H1 (cell line): ENCODE results near the gene PRODH2. TPM values are rescaled to one million over a fixed set of nuclear protein-coding genes. Genes with fewer than 3 reads are reported as not detected.

Experiments used
- CTCF ChIA-PET: fragments of 300-600 bp; sonication (Branson Sonifier 250); formaldehyde crosslinking; loops from one replicate; lab custom pipeline; 2021; ENCODE audit not compliant: partially characterized antibody; lab: Charles Lee
- POLR2A ChIA-PET: fragments of 300-600 bp; sonication (Branson Sonifier 250); formaldehyde crosslinking; loops from one replicate; lab custom pipeline; 2021; ENCODE audit warnings: inconsistent platforms; ENCODE audit not compliant: partially characterized antibody; lab: Charles Lee
- DNase-seq, 2 experiments: peaks; one replicate each; pipeline versions ENCODE4 v3.0.0 to v3.0.0-alpha.2; 2010 to 2022; ENCODE audit warnings: low spot score in 2 of 2, low read depth in 1 of 2, mixed read lengths in 1 of 2
- FAIRE-seq: peaks from 2 replicates; lab custom pipeline; 2011; peaks lifted over from hg19 to GRCh38; lab: Jason Lieb, UNC
- H2AFZ ChIP-seq: 2 replicates; pipeline ENCODE4 v1.8.1; 2012; ENCODE audit warnings: low read length, inconsistent platforms
- H2AK5ac ChIP-seq: 2 replicates; pipeline ENCODE4 v1.6.1; 2013; ENCODE audit warnings: low read depth, low read length
- H2BK120ac ChIP-seq: replicated peaks from 2 replicates; pipeline ENCODE3; 2013; ENCODE audit warnings: low read depth, low read length, inconsistent platforms
- H2BK12ac ChIP-seq: 2 replicates; pipeline ENCODE4 v1.6.1; 2013; ENCODE audit warnings: low read depth, low read length
- H2BK15ac ChIP-seq: 2 replicates; pipeline ENCODE4 v1.6.1; 2013; ENCODE audit warnings: low read length
- H2BK20ac ChIP-seq: 2 replicates; pipeline ENCODE4 v1.6.1; 2013; ENCODE audit warnings: low read length
- H2BK5ac ChIP-seq: 2 replicates; pipeline ENCODE4 v1.6.1; 2013; ENCODE audit warnings: low read depth, low read length
- H3K14ac ChIP-seq: 2 replicates; pipeline ENCODE4 v1.6.1; 2013; ENCODE audit warnings: inconsistent platforms; ENCODE audit not compliant: insufficient read length
- H3K18ac ChIP-seq: 2 replicates; pipeline ENCODE4 v1.6.1; 2013; ENCODE audit warnings: low read length; ENCODE audit errors: extremely low read depth
- H3K23ac ChIP-seq: 2 replicates; pipeline ENCODE4 v1.6.1; 2013; ENCODE audit warnings: inconsistent platforms; ENCODE audit not compliant: insufficient read length
- H3K23me2 ChIP-seq: 2 replicates; pipeline ENCODE4 v1.6.1; 2013; ENCODE audit warnings: low read depth, low read length
- H3K27ac ChIP-seq: 2 replicates; pipeline ENCODE4 v1.6.1; 2011; ENCODE audit warnings: low read depth, low read length, inconsistent platforms
- H3K27me3 ChIP-seq, 4 experiments: replicated peaks in 1 of 4; 1 replicate in 1 of 4; 2 replicates in 3 of 4; pipeline versions ENCODE4 v1.6.1 to v1.8.1; 2011 to 2013; ENCODE audit warnings: low read length in 3 of 4, mild to moderate bottlenecking in 3 of 4, inconsistent platforms in 2 of 4, mixed read lengths in 2 of 4, moderate library complexity in 1 of 4; ENCODE audit not compliant: control insufficient read depth in 3 of 4, insufficient read depth in 3 of 4; ENCODE audit errors: extremely low read depth in 1 of 4
- H3K36me3 ChIP-seq, 4 experiments: 2 replicates each; pipeline versions ENCODE4 v1.6.1 to v1.8.1; 2011 to 2013; ENCODE audit warnings: mild to moderate bottlenecking in 4 of 4, low read length in 3 of 4, moderate library complexity in 2 of 4, control low read depth in 1 of 4, inconsistent platforms in 1 of 4; ENCODE audit not compliant: insufficient read depth in 4 of 4, control insufficient read depth in 2 of 4
- H3K4ac ChIP-seq: replicated peaks from 2 replicates; pipeline ENCODE3; 2013; ENCODE audit warnings: low read length, low read depth, mixed read lengths, inconsistent platforms; ENCODE audit not compliant: insufficient read length
- H3K4me1 ChIP-seq, 4 experiments: replicated peaks in 1 of 4; 1 replicate in 1 of 4; 2 replicates in 3 of 4; pipeline versions ENCODE4 v1.6.1 to v1.8.1; 2011 to 2013; ENCODE audit warnings: low read length in 3 of 4, inconsistent platforms in 2 of 4, mixed read lengths in 1 of 4; ENCODE audit not compliant: insufficient read depth in 4 of 4, control insufficient read depth in 3 of 4
- H3K4me2 ChIP-seq, 2 experiments: 2 replicates each; pipeline versions ENCODE4 v1.6.1 to v1.8.1; 2011 to 2013; ENCODE audit warnings: low read depth in 2 of 2, low read length in 2 of 2, control low read depth in 1 of 2, inconsistent platforms in 1 of 2, mild to moderate bottlenecking in 1 of 2; ENCODE audit not compliant: insufficient read depth in 1 of 2
- H3K4me3 ChIP-seq, 4 experiments: fragments of 200-600, 300-600 bp in 1 of 4; sonication (generic), shearing (Covaris generic), sonication (Bioruptor Twin) in 1 of 4; 2 replicates each; pipeline versions ENCODE4 v1.5.1 to v1.8.1; 2011 to 2016; ENCODE audit warnings: low read length in 4 of 4, low read depth in 3 of 4, control low read depth in 2 of 4, inconsistent platforms in 2 of 4, mild to moderate bottlenecking in 2 of 4, mixed read lengths in 1 of 4, moderate library complexity in 1 of 4; ENCODE audit not compliant: insufficient read depth in 2 of 4; ENCODE audit errors: extremely low read depth in 1 of 4
- H3K56ac ChIP-seq: replicated peaks from 2 replicates; pipeline ENCODE3; 2013; ENCODE audit warnings: low read depth, mild to moderate bottlenecking, mixed read lengths, low read length, inconsistent platforms; ENCODE audit not compliant: insufficient read length
- H3K79me1 ChIP-seq: 2 replicates; pipeline ENCODE4 v1.6.1; 2013; ENCODE audit warnings: low read depth, low read length, control low read depth
- H3K79me2 ChIP-seq, 2 experiments: 2 replicates each; pipeline versions ENCODE4 v1.6.1 to v1.8.1; 2012 to 2013; ENCODE audit warnings: low read length in 2 of 2, mild to moderate bottlenecking in 2 of 2, inconsistent platforms in 1 of 2; ENCODE audit not compliant: insufficient read depth in 2 of 2, control insufficient read depth in 1 of 2
- H3K9ac ChIP-seq, 4 experiments: replicated peaks in 1 of 4; 1 replicate in 1 of 4; 2 replicates in 3 of 4; pipeline versions ENCODE4 v1.6.1 to v1.8.1; 2011 to 2013; ENCODE audit warnings: low read depth in 3 of 4, low read length in 3 of 4, control low read depth in 2 of 4, mild to moderate bottlenecking in 2 of 4, moderate library complexity in 2 of 4, inconsistent platforms in 1 of 4; ENCODE audit errors: extremely low read depth in 1 of 4
- H3K9me3 ChIP-seq, 2 experiments: 2 replicates each; pipeline versions ENCODE4 v1.6.1 to v1.8.1; 2012 to 2013; ENCODE audit warnings: mild to moderate bottlenecking in 2 of 2, moderate library complexity in 2 of 2, control low read depth in 1 of 2, inconsistent platforms in 1 of 2, low read depth in 1 of 2, low read length in 1 of 2, mixed read lengths in 1 of 2; ENCODE audit not compliant: insufficient read depth in 2 of 2
- H4K20me1 ChIP-seq, 2 experiments: replicated peaks in 1 of 2; 2 replicates each; pipeline versions ENCODE3 to v1.8.1; 2011 to 2013; ENCODE audit warnings: inconsistent platforms in 2 of 2, low read length in 2 of 2, mild to moderate bottlenecking in 1 of 2; ENCODE audit not compliant: insufficient read depth in 2 of 2, control insufficient read depth in 1 of 2
- H4K5ac ChIP-seq: 2 replicates; pipeline ENCODE4 v1.6.1; 2013; ENCODE audit warnings: low read length, low read depth, mixed read lengths, inconsistent platforms; ENCODE audit not compliant: insufficient read length
- H4K8ac ChIP-seq: 2 replicates; pipeline ENCODE4 v1.8.0; 2013; ENCODE audit warnings: mild to moderate bottlenecking, moderate library complexity, low read length, inconsistent platforms; ENCODE audit not compliant: insufficient read depth; ENCODE audit errors: extremely low read depth
- H4K91ac ChIP-seq: replicated peaks from 2 replicates; pipeline ENCODE3; 2013; ENCODE audit warnings: low read length, mixed read lengths, inconsistent platforms; ENCODE audit not compliant: insufficient read length
- BRCA1 ChIP-seq: IDR thresholded peaks from 2 replicates; pipeline ENCODE4 v1.6.1; 2012; ENCODE audit warnings: low read depth, low read length, improper control_type of control experiment
- CHD1 ChIP-seq: IDR thresholded peaks from 2 replicates; pipeline ENCODE4 v1.6.1; 2012; ENCODE audit warnings: low read depth, low read length, improper control_type of control experiment
- GABPA ChIP-seq: IDR thresholded peaks from 2 replicates; pipeline ENCODE4 v1.6.1; 2011; ENCODE audit warnings: mild to moderate bottlenecking, low read length, moderate library complexity, borderline replicate concordance; ENCODE audit not compliant: insufficient read depth
- HDAC6 ChIP-seq: IDR thresholded peaks from one replicate; pipeline ENCODE4 v1.7.1; 2012; ENCODE audit warnings: low read depth, mild to moderate bottlenecking, inconsistent platforms, low read length, moderate library complexity
- KDM5A ChIP-seq: fragments of 200-600 bp; IDR thresholded peaks from 2 replicates; pipeline ENCODE4 v1.7.1; 2012; ENCODE audit warnings: mild to moderate bottlenecking, low read length, inconsistent platforms, mixed read lengths
- SIX5 ChIP-seq: IDR thresholded peaks from 2 replicates; pipeline ENCODE4 v1.6.1; 2011; ENCODE audit warnings: mild to moderate bottlenecking, low read depth, low read length
- SP1 ChIP-seq: IDR thresholded peaks from 2 replicates; pipeline ENCODE4 v1.6.1; 2011; ENCODE audit warnings: low read depth, low read length
- SP4 ChIP-seq: IDR thresholded peaks from 2 replicates; pipeline ENCODE4 v1.6.1; 2012; ENCODE audit warnings: low read length, inconsistent platforms
- SUZ12 ChIP-seq: fragments of 200-600 bp; sonication (generic); IDR thresholded peaks from 2 replicates; pipeline ENCODE4 v1.6.1; 2012; ENCODE audit warnings: mild to moderate bottlenecking, inconsistent platforms, low read length, moderate library complexity, mixed read lengths
- TAF7 ChIP-seq: optimal IDR thresholded peaks from 2 replicates; pipeline ENCODE3; 2011; ENCODE audit warnings: low read depth, mild to moderate bottlenecking, inconsistent platforms, low read length, moderate library complexity, borderline replicate concordance
- TCF12 ChIP-seq: IDR thresholded peaks from 2 replicates; pipeline ENCODE4 v1.6.1; 2011; ENCODE audit warnings: low read depth, mild to moderate bottlenecking, low read length
- WGBS, 2 experiments: shearing (Covaris generic) in 1 of 2; methylation state at CpG; one replicate each; pipeline versions ENCODE4 v1.1.6 to v1.1.7; 2013 to 2015; ENCODE audit warnings: low lambda C conversion rate in 2 of 2, mixed read lengths in 2 of 2, inconsistent platforms in 1 of 2, low coverage in 1 of 2, missing lambda C conversion rate in 1 of 2; ENCODE audit not compliant: insufficient replicate concordance in 2 of 2, insufficient coverage in 1 of 2, insufficient read length in 1 of 2; ENCODE audit errors: extremely low coverage in 1 of 2, missing lambda C conversion rate in 1 of 2; 5-methylcytosine and 5-hydroxymethylcytosine counted together
- polyA plus RNA-seq, 7 experiments: library from polyadenylated mRNA; depleted of rRNA in 3 of 7; stranded (reverse) in 5 of 7; unstranded in 2 of 7; fragments of >200 nt in 5 of 7; fragments of 200-250 nt in 2 of 7; gene quantifications; 1 replicate in 5 of 7; 2 replicates in 1 of 7; 4 replicates in 1 of 7; pipeline versions ENCODE4 v1.2.1 to v1.2.3, GENCODE V29; 2011 to 2013; ENCODE audit warnings: missing spikeins in 2 of 7, mixed read lengths in 2 of 7
- total RNA-seq: library from RNA; stranded (reverse); fragmentation: NEBNext Ultra II Directional; extraction: Animal tissue kit (Norgen Biotek cat#: 25700); gene quantifications from 2 replicates; pipeline ENCODE4 v1.2.1, GENCODE V29; 2021
- TF ChIP-seq, protein P1 (sequence below): IDR thresholded peaks from 2 replicates; pipeline ENCODE4 v1.6.1; 2012; ENCODE audit warnings: inconsistent platforms

Gene PRODH2
- total and polyA plus RNA-seq, 2 of the 8 experiments (the other 6 are each of a cell fraction or from before 2014, with no cell fraction given): not detected

DNA sequence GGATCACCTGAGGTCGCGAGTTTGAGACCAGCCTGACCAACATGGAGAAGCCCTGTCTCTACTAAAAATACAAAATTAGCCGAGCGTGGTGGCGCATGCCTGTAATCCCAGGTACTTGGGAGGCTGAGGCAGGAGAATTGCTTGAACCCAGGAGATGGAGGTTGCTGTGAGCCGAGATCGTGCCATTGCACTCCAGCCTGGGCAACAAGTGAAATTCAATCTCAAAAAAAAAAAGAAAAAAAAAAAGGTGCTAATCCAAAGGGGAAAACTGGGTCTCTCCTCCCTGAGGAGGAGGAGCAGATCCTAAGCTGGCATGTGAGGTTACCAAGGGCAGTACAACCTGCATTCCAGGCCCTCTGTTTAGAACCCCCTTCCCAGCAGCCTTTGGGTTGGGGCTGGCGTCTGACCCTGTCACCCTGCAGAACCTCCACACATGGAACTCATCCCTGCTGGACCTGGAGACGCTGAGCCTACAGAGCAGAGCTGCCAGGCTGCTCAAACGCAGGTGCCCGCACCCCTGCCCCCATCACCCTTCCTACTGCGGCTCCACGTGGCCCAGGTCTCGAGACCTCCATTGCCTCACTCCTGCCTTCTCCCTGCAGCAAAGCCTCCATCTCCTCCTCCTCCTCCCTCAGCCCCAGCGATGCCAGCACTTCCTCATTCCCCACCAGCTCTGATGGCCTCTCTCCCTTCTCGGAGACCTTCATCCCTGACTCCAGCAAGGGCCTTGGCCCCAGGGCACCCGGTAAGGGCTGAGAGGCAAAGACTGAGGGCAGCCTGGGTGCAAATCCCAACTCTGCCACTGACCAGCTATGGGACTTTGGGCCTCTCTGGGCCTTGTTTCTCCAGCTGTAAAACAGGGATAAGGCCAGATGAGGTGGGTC, 48.0 kb downstream of the PRODH2 start:
- Histone ChIP-seq H3K56ac (no peak overlapping the region), H4K5ac (no peak overlapping the region), H3K9ac (no peak overlapping the region), H2BK15ac (no peak overlapping the region), H3K23me2 (no peaks in the 10 kb centered on the region; the same call in 1 of the 2 replicates), H4K91ac (no peak overlapping the region), H3K4me1 (peaks cover 0 to 13% (median 7%) of the 10 kb centered on the region in 4 experiments; a peak in 5 of 7 replicates), H3K23ac (no peak overlapping the region), H2AFZ (no peak overlapping the region), H3K36me3 (peaks cover 2 to 19% (median 6%) of the 10 kb centered on the region in 4 experiments; a peak in 5 of 8 replicates), H2BK12ac (no peak overlapping the region), H3K27ac (no peak overlapping the region), H4K20me1 (peaks cover 4 to 7% of the 10 kb centered on the region in 2 experiments), H3K4me2 (no peak overlapping the region), H3K9me3 (no peaks in the 10 kb centered on the region), H2BK5ac (no peak overlapping the region), H3K4me3 (no peak overlapping the region), H3K79me1 (no peaks in the 10 kb centered on the region; the same call in 1 of the 2 replicates), H3K14ac (no peak overlapping the region), H3K4ac (no peak overlapping the region), H3K79me2 (no peaks in the 10 kb centered on the region; a peak in 1 of 4 replicates), H3K27me3 (no peaks in the 10 kb centered on the region), H2BK120ac (no peak overlapping the region), H2BK20ac (no peak overlapping the region), H4K8ac (no peak overlapping the region), H2AK5ac (no peak overlapping the region), H3K18ac (no peak overlapping the region)
- 92% methylated on average over 15 of the region's 17 CpGs; no CpG with 5 or more reads in 1 of the 2 experiments for WGBS, 2 experiments
- FAIRE-seq (no peak), DNase-seq (no peak)
- ChIA-PET POLR2A (interaction anchor here (0.6 to 1.9 kb wide), 5 partner anchors 8 to 207 kb away, joined by 3 to 9 read pairs (median 5); partner anchors contain the start of genes HSPB6, PSENEN and U2AF1L4), CTCF (interaction anchor here (0.6 to 0.9 kb wide), 6 partner anchors 12 to 317 kb away, joined by 3 to 7 read pairs (median 4); partner anchors contain the start of gene FFAR2)
- no peak for TF ChIP-seq SP4
- TF ChIP-seq SIX5: no peak
- TF ChIP-seq TAF7: no peak
- no peak for TF ChIP-seq KDM5A
- TF ChIP-seq, protein P1, sequence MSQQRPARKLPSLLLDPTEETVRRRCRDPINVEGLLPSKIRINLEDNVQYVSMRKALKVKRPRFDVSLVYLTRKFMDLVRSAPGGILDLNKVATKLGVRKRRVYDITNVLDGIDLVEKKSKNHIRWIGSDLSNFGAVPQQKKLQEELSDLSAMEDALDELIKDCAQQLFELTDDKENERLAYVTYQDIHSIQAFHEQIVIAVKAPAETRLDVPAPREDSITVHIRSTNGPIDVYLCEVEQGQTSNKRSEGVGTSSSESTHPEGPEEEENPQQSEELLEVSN: no peak
- no peak for TF ChIP-seq CHD1
- TF ChIP-seq BRCA1: no peak
- no peak for TF ChIP-seq GABPA
- no peak for TF ChIP-seq TCF12
- no peak for TF ChIP-seq SP1
- no peak for TF ChIP-seq HDAC6
- no peak for TF ChIP-seq SUZ12
